ENCODE data around the gene NTM.
"Not testable (repeated sequence)": the region's sequence is repeated elsewhere in the genome, so short reads cannot be mapped to it uniquely, and the experiment has no call there.

NTM gene

DNA sequence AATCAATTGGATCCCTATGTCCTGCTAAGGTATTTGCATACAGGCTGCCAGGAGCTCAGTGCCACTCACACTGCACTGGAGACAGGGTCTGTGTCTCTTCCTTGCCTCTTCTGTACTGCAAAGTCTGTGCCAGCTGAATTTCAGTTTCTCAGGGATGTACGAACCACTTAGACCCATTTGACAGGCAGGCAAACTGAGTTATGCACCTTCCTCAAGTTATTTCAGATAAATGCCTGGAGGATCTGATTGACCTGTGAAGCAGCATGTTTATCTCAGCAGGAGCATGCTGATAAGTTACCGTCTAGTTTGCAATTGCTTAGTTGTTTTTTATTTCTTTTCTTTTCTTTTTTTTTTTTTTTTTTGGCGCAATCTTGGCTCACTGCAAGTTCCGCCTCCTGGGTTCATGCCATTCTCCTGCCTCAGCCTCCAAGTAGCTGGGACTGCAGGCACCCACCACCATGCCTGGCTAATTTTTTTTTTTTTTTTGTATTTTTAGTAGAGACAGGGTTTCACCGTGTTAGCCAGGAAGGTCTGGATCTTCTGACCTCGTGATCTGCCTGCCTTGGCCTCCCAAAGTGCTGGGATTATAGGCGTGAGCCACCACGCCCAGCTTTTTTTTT is 54.0 kb downstream of the NTM start:
- not testable (repeated sequence) for DNase-seq

DNA sequence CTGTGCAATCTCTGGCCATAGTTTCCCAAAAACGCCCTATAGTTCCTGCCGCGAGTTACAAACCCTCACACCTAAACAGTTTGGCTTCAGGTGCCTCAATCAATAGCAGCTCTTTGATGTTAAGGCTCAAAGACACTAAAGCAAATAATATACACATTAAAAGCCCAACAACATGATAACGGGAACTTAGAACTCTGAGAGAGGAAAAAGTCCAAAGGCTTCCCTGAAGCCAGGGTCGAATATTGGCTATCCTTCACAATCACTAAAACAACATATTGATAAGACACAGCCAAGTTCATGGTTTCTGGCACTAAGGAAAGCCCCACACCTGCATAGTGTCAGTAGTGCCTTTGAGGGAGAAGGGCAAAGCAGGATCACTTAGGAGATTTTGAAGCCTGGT is 54.9 kb downstream of the NTM start:
- DNase-seq, result no peak

DNA sequence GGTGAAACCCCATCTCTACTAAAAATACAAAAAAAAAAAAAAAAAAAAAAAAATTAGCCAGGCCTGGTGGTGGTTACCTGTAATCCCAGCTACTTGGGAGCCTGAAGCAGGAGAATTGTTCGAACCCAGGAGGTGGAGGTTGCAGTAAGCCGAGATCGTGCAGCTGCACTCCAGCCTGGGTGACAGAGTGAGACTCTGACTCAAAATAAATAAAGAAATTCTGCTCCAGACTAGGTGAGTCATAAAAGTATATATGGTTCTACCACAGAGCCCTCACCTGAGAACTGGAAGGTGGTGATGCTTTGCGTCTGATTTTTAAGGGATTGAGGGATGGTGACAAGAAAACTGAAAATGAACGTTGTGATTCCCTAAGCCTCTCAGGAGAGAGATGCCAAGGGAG is 58.4 kb downstream of the NTM start:
- no peak for DNase-seq

DNA sequence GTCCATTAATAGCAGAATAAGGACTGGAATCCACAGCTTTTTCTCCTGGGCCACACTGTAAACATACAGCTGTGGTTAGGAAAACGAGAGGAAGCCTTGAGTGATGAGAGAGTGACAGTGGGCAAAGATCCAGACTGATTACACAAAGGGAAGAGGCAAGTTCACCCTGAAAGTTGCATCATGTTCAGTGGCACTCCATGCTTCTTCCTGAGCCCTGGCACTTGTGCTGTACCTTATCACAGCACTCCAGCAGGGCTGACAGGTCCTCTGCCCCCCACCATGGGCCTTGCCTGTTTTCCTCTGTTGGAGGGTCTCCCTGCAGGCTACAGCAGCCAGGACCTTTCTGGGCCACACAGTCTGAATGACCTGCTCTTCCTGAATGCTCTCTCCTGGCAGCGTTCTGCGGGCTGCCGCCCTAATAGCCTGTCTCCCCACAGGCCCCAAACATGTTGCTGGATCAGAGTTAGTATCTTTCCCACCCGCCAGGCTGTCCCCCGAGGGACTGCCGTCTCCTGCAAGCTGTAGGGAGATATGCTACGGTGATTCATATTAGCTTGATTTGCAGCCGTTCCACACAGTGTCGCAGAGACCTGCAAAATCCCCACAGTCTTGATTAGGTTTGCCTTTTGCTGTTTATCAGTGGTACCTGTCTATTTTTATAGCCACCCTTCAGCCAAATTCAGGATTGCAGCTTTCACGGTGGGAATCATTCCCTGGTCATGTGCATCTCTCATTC is 60.2 kb downstream of the NTM start:
- DNase-seq, result no peak

GRCh38 chr11:131441051-131441810 is 70.8 kb downstream of the NTM start:
- no peak for DNase-seq

- no peak for DNase-seq
Observed at GRCh38 chr11:131446590-131447275, 76.3 kb downstream of the NTM start.

DNA sequence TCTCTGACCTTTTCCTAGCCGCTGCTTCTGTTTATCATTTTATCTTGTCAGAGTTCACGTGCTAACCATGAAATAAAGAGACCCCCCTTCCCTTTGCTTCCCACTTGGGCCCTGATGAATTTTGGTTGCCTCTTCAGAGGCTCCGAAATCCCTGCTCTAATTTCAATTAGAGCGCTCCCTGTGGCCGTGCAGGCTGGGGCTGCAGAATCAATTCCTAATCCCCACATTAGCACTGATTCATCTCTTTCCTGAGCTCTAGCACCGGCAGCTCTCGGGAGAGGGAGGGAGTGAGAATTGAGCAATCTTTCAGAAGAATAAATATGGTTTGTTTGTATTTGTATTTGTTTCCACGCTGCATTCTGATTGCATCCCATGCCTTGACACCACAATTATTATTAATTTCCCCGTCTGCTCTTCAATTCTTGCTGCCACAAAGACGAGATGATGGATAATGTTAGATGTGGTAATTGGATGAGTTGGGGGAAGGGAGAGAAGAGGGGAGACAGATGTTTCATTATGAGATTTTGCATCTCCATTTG is 76.9 kb downstream of the NTM start:
- no peak for DNase-seq

GRCh38 chr11:131447898-131448297 is 77.5 kb downstream of the NTM start:
- no peak for DNase-seq

GRCh38 chr11:131449036-131450019 is 78.9 kb downstream of the NTM start:
- DNase-seq, result no peak

DNA sequence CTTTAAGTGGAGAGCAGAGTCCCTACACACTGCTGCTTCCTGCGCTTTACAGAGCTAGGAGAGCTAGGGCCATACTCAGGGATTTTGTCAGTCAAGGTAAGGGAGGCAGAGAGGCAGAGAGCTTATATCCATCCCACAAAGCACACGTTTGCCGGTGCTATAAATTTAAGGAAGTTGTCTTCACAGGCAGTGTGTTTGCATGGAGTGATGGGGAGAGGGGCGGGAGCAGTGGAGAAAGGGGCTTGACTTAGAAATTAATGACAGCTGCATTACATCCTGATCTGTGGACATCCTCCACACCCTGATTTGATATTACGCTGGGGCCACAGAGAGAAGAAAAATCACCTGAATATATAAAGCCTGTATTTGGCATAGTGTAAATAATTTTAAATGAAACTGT is 84.1 kb downstream of the NTM start:
- no peak for DNase-seq

GRCh38 chr11:131454989-131455388 is 84.6 kb downstream of the NTM start:
- DNase-seq, result no peak

DNA sequence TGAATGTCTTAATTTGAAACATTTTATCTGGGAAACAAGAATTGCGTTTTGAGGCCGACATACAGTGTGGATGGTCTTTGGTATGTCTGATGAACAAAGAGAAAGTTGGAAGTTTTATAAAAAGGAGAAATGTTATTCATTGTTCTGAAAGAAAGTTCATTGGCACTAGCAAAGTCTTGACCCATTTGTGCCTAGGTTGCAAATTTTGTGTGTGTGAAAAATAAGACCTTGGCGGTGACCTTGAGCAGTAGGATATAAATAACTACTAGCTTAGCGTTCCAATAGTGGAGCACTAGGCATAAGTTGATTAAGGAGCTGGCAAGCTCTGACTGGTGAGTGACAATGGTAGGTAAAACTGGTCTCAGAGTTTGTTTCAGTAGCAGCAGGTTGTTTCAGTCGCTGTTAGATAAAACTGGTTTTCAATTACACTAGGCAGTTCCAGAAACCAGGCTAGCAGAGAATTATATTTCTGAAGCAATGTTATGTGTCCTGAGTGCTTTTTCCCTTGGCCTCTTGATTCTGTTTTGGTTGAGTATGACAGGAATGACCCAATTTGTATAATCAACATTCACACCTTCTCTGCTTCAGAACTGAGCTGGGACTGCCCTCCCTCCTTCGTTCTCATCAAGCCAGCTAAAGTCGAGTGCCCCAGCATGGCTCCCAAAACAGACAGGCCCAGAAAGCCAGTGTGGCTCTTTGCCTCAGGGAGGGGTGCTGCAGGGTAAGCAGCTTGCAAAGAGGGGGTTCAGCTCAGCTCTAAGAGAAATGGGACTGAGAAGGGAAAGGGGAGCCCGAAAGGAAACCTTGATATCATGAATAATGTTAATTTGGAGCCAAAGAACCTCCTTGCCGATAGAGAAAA is 85.7 kb downstream of the NTM start:
- DNase-seq, result no peak

GRCh38 chr11:131457163-131457562 is 86.7 kb downstream of the NTM start:
- no peak for DNase-seq

DNA sequence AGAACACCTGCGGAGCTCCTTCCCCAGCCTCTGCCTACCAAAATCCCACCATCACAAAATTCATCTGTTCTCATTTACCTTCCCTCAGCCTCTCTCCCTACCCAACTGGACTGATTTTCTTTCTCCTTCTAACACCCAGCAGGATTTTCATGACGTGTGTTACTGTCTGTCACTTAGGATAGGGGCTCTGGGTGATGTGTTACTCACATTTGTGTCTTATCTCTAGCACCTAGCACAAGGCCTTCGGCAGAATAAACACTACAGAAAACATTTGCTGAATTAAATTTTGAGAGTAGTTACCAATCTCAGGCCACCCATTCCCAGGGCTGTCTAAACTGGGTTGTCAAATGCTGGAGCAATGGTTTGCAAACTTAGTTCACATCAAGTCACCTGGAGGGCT is 88.0 kb downstream of the NTM start:
- DNase-seq, result no peak

GRCh38 chr11:131460931-131461330 is 90.5 kb downstream of the NTM start:
- no peak for DNase-seq

DNA sequence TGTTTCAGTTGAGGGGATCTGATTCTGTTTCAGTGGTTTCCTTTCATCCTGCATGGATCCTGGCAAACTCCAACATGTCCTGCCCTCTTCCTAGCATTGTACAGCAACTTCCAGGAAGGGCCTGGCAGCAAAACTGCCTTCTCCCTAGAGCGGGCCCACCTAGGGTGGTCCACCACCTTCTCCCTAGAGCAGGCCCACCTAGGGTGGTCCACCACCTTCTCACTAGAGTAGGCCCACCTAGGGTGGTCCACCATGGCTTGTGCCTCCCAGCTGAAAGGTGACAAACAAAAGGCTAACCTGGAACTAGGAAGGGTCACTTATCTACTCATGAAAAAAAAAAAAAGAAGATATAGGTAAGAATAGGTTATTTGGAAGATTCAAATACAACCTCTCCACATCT is 92.2 kb downstream of the NTM start:
- DNase-seq, result no peak

DNA sequence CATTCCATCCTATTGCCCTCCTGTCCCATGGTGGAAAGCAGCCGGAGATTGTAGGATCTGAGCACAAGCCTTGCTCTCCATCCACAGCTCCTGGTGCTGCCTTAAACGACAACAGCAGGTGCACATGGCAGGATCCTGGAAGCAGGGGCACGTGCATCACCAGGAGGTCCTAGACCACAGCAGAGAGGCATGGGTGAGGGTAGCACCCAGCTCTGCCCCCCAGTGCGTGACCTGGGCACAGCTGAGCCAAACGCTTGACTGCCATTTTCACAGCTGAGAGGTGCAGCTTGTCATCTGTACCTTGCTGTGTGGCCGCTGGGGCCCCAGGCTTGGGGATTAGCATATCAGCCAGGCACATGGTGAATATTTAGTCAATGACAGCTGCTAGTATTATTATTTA is 92.7 kb downstream of the NTM start:
- no peak for DNase-seq

- no peak for DNase-seq
Observed at GRCh38 chr11:131463649-131464425, 93.4 kb downstream of the NTM start.

DNA sequence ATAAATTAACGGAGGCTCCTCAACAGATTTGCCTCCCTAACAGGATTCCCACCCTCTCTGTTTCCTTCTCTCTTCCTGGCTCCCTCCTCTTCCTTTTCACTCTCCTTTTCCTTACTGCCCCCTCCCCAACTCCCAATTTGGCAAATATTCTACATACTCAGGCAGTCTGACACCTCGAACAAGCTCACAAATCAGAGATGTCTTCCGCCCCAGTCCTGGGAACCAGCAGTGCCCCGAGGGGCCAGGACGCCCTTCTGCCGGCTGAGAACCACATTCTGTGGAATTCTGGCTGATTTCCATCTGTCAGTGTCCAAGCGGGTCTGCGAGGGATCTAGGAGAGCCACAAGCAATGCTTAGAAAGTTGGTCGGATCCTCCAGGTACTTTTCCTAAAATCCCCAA is 94.0 kb downstream of the NTM start:
- no peak for DNase-seq

DNA sequence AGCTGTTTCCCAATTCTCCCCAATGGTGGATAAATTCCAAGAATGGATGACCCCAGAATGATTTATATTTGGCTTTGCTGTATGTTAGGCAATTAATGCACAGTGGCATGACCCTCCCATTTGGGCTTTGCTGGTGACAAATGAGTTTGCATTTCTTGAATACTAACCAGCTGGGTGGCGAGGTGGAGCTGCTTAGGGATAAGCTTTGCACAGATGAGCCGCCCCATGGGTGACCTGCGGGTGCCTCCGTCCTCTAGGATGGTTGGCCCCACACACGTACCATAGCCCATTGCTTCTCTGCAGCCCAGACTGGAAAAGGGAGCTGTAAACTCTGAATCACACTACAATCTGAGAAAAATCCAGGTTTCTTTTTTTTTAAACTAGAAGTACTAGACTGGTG is 94.6 kb downstream of the NTM start:
- no peak for DNase-seq

All from activated effector memory CD4-positive, alpha-beta T cell treated with anti-CD3 and anti-CD28 coated beads, Interleukin-2, amount 50 U/mL, for 16 hours (primary cell).